B cell (primary cell): ENCODE measurements around the gene KLF1. TPM values are rescaled to one million over a fixed set of nuclear protein-coding genes. Genes with fewer than 3 reads are reported as not detected.

ENCODE experiments used
- ATAC-seq: fragments of 200-7000 bp; cut with Tn5 transposase; one replicate; pipeline ENCODE4 v1.10.0; 2021; ENCODE audit warnings: low read depth, mild to moderate bottlenecking, moderate number of reproducible peaks, moderate library complexity
- CTCF ChIA-PET: fragments of 350-600 bp; sonication (Branson Sonifier 250); formaldehyde crosslinking; loops from one replicate; lab custom pipeline; 2021; ENCODE audit warnings: antibody characterized with exemption, inconsistent platforms; lab: Charles Lee
- POLR2A ChIA-PET: fragments of 350-600 bp; sonication (Branson Sonifier 250); formaldehyde crosslinking; loops from one replicate; lab custom pipeline; 2021; ENCODE audit warnings: antibody characterized with exemption; lab: Charles Lee
- DNase-seq: peaks from one replicate; pipeline ENCODE4 v3.0.0; 2013
- H2AFZ ChIP-seq: 2 replicates; pipeline ENCODE4 v1.6.1; 2012; ENCODE audit warnings: mild to moderate bottlenecking, low read depth, low read length; ENCODE audit not compliant: insufficient read depth, poor library complexity, severe bottlenecking
- H3K27ac ChIP-seq, 2 donors: 1 replicate in 1 of 2; 2 replicates in 1 of 2; pipeline ENCODE4 v1.5.1; 2012 to 2013; ENCODE audit warnings: low read length in 2 of 2, mild to moderate bottlenecking in 2 of 2, moderate library complexity in 1 of 2
- H3K27me3 ChIP-seq, 4 experiments: fragments of 200-600 bp in 1 of 4; sonication (generic) in 1 of 4; replicated peaks in 1 of 4; 1 replicate in 2 of 4; 2 replicates in 2 of 4; pipeline versions ENCODE4 v1.6.1 to v1.7.0; 2013 to 2016; ENCODE audit warnings: low read length in 3 of 4, mild to moderate bottlenecking in 2 of 4, mixed read lengths in 1 of 4, moderate library complexity in 1 of 4; ENCODE audit not compliant: insufficient read depth in 4 of 4, control insufficient read depth in 3 of 4; ENCODE audit errors: control extremely low read depth in 1 of 4
- H3K36me3 ChIP-seq, 2 experiments: replicated peaks in 1 of 2; 1 replicate in 1 of 2; 2 replicates in 1 of 2; pipeline versions ENCODE4 v1.6.1 to v1.7.1; 2013; ENCODE audit warnings: low read length in 1 of 2; ENCODE audit not compliant: insufficient read depth in 2 of 2, control insufficient read depth in 1 of 2; ENCODE audit errors: control extremely low read depth in 1 of 2, extremely low read depth in 1 of 2
- H3K4me1 ChIP-seq, 2 donors: fragments of 200-600 bp in 1 of 2; sonication (generic) in 1 of 2; 1 replicate in 1 of 2; 2 replicates in 1 of 2; pipeline versions ENCODE4 v1.5.1 to v1.6.1; 2013 to 2017; ENCODE audit warnings: low read length in 2 of 2; ENCODE audit not compliant: control insufficient read depth in 2 of 2, insufficient read depth in 2 of 2
- H3K4me2 ChIP-seq: replicated peaks from 2 replicates; pipeline ENCODE3; 2012; ENCODE audit warnings: mild to moderate bottlenecking, low read depth, low read length; ENCODE audit not compliant: poor library complexity, severe bottlenecking
- H3K4me3 ChIP-seq, 5 experiments: fragments of 200-600 bp in 1 of 5; sonication (generic) in 1 of 5; 1 replicate in 3 of 5; 2 replicates in 2 of 5; pipeline versions ENCODE4 v1.5.1 to v1.7.0; 2011 to 2016; ENCODE audit warnings: low read length in 4 of 5, mild to moderate bottlenecking in 4 of 5, low read depth in 2 of 5, control low read depth in 1 of 5, moderate library complexity in 1 of 5; ENCODE audit not compliant: insufficient read depth in 1 of 5; ENCODE audit errors: control extremely low read depth in 1 of 5, extremely low read depth in 1 of 5
- H3K79me2 ChIP-seq: fragments of 200-600 bp; sonication (generic); one replicate; pipeline ENCODE4 v1.6.0; 2016; ENCODE audit warnings: low read length; ENCODE audit not compliant: control insufficient read depth, insufficient read depth
- H3K9ac ChIP-seq: fragments of 200-600 bp; sonication (generic); 2 replicates; pipeline ENCODE4 v1.6.1; 2017; ENCODE audit warnings: mild to moderate bottlenecking, low read length, moderate library complexity
- H3K9me3 ChIP-seq, 3 donors: one replicate each; pipeline versions ENCODE4 v1.6.1 to v1.7.1; 2013; ENCODE audit warnings: low read length in 2 of 3; ENCODE audit not compliant: control insufficient read depth in 2 of 3, insufficient read depth in 1 of 3; ENCODE audit errors: control extremely low read depth in 1 of 3
- H4K20me1 ChIP-seq: 2 replicates; pipeline ENCODE4 v1.6.0; 2012; ENCODE audit warnings: mild to moderate bottlenecking, low read length; ENCODE audit not compliant: insufficient read depth, control insufficient read depth, poor library complexity, severe bottlenecking
- H3K27ac Mint-ChIP-seq: one replicate; pipeline ENCODE4 v1.8.0; 2021; ENCODE audit warnings: mixed read lengths
- H3K27me3 Mint-ChIP-seq: one replicate; pipeline ENCODE4 v1.8.0; 2021; ENCODE audit warnings: mixed read lengths
- H3K4me1 Mint-ChIP-seq: one replicate; pipeline ENCODE4 v1.8.0; 2021; ENCODE audit warnings: mixed read lengths
- H3K4me3 Mint-ChIP-seq: one replicate; pipeline ENCODE4 v1.8.0; 2021; ENCODE audit warnings: mixed read lengths
- H3K9me3 Mint-ChIP-seq: one replicate; pipeline ENCODE4 v1.8.0; 2022; ENCODE audit warnings: mixed read lengths; ENCODE audit not compliant: insufficient read depth
- EZH2 ChIP-seq: IDR thresholded peaks from 2 replicates; pipeline ENCODE4 v1.6.1; 2012; ENCODE audit warnings: borderline replicate concordance, low read depth, mild to moderate bottlenecking, moderate library complexity, low read length; ENCODE audit not compliant: insufficient read depth, poor library complexity, severe bottlenecking
- WGBS: methylation state at CpG from one replicate; pipeline ENCODE4 v1.1.5; 2013; ENCODE audit warnings: missing lambda C conversion rate; ENCODE audit not compliant: insufficient coverage; 5-methylcytosine and 5-hydroxymethylcytosine counted together
- intact Hi-C: fragments of 100-400 bp; cut with micrococcal nuclease; formaldehyde crosslinking; loops from one replicate; pipeline ENCODE4 v1.10.0; 2022
- polyA plus RNA-seq: library from polyadenylated mRNA; depleted of rRNA; stranded (reverse); fragments of >200 nt; gene quantifications from 2 replicates; pipeline ENCODE4 v1.2.3, GENCODE V29; 2012
- total RNA-seq, 2 donors: library from RNA; stranded (reverse); fragments of 120-200 nt in 1 of 2; gene quantifications; 1 replicate in 1 of 2; 2 replicates in 1 of 2; pipeline versions ENCODE4 v1.2.3 to v1.2.4, GENCODE V29; 2013 to 2022
- TF ChIP-seq, protein P1 (sequence below): fragments of 200-600 bp; IDR thresholded peaks from one replicate; pipeline ENCODE4 v1.8.0; 2022; ENCODE audit warnings: antibody characterized with exemption, mild to moderate bottlenecking

KLF1 gene
- total and polyA plus RNA-seq, 2 donors (not counting 1 experiment from before 2014, with no cell fraction given): not detected

DNA sequence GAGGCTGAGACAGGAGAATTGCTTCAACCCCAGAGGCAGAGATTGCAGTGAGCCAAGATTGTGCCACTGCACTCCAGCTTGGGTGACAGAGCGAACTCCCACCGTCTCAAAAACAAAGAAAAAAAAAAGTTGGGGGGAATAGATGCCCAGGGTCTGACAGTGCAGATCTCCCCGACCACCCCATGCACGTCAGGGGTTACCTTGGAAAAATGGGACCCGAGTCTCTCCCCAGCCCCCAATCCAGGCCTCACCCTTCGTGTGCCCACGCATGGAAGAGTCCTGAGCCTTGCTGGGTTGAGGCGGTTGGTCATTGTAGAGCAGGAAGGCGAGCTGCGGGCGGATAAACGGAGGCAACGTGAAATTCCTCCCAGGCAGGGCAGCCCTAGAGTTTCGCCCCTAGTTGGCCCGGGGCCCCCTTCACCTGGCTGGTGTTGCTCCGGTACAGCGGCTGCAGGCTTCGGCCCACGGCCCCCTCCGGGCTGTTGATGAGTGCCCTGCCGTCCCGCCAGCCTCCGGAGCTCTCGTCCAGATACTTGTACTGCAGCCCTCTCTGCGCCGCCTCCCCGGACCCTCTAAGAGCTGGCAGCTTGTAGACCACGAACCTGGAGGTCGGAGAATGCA is 6.3 kb downstream of the KLF1 start:
- DNase-seq: no peak
- H3K9me3 ChIP-seq: peaks cover 0 to 40% (median 5%) of the 10 kb centered on the region in 3 donors
- Mint-ChIP-seq H3K9me3 (no peaks in the 10 kb centered on the region), H3K27me3 (no peaks in the 10 kb centered on the region), H3K4me1 (peaks cover 25% of the 10 kb centered on the region), H3K27ac (peak overlapping the region; percentile 96), H3K4me3 (peak overlapping the region; percentile 84)
- H3K4me3 ChIP-seq: peak overlapping the region; percentile 58 to 97 (median 83)
- H3K36me3 ChIP-seq: peaks cover 0 to 20% of the 10 kb centered on the region in 2 experiments
- peaks cover 19 to 37% of the 10 kb centered on the region in 2 donors for H3K4me1 ChIP-seq
- WGBS: 16% methylated on average over 28 of the region's 29 CpGs
- TF ChIP-seq, protein P1, sequence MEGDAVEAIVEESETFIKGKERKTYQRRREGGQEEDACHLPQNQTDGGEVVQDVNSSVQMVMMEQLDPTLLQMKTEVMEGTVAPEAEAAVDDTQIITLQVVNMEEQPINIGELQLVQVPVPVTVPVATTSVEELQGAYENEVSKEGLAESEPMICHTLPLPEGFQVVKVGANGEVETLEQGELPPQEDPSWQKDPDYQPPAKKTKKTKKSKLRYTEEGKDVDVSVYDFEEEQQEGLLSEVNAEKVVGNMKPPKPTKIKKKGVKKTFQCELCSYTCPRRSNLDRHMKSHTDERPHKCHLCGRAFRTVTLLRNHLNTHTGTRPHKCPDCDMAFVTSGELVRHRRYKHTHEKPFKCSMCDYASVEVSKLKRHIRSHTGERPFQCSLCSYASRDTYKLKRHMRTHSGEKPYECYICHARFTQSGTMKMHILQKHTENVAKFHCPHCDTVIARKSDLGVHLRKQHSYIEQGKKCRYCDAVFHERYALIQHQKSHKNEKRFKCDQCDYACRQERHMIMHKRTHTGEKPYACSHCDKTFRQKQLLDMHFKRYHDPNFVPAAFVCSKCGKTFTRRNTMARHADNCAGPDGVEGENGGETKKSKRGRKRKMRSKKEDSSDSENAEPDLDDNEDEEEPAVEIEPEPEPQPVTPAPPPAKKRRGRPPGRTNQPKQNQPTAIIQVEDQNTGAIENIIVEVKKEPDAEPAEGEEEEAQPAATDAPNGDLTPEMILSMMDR: no peak
- TF ChIP-seq EZH2: no peak
- H4K20me1 ChIP-seq: no peaks in the 10 kb centered on the region
- H3K79me2 ChIP-seq: peaks cover 19% of the 10 kb centered on the region
- peak overlapping the region; percentile 90 for H3K9ac ChIP-seq
- H3K4me2 ChIP-seq: peak overlapping the region; percentile 90
- peak; percentile 11 for ATAC-seq
- ChIA-PET CTCF (interaction anchor here (1.0 to 7.1 kb wide), 5 partner anchors 10 to 118 kb away, joined by 4 to 58 read pairs (median 5); partner anchors contain the start of gene GCDH), POLR2A (interaction anchor here (0.5 to 1.6 kb wide), 6 partner anchors 10 to 199 kb away, joined by 3 to 8 read pairs (median 4); partner anchors contain the start of gene GCDH)
- intact Hi-C loops: loop anchor here (1.0 to 2.0 kb wide), 2 partner anchors 10 to 14 kb away; no protein-coding TSS in a partner anchor
- H2AFZ ChIP-seq: peak overlapping the region; percentile 80
- H3K27me3 ChIP-seq: no peaks in the 10 kb centered on the region
- H3K27ac ChIP-seq: peak overlapping the region; percentile 94 to 98

DNA sequence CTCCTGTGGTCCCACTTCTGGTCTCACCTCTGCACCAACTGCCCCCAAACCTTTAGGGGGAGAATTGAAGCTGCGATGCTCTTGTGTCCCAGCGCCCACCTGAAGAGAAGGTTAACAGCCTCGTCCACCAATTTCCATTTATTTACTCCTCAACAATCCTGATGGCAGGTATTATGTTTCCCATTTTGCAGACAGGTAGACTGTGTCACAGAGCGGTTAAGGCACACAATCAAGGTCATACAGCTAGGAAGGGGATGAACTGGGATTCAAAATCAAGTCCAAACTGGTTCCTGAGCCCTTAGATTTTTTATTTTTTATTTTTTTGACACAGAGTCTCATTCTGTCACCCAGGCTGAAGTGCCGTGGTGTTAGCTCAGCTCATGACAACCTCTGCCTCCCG is 11.9 kb downstream of the KLF1 start:
- no peak for ATAC-seq
- peaks cover 0 to 28% of the 10 kb centered on the region in 2 experiments for H3K36me3 ChIP-seq
- H3K4me3 ChIP-seq: no peak overlapping the region
- H2AFZ ChIP-seq: no peak overlapping the region
- H3K79me2 ChIP-seq: peaks cover 10% of the 10 kb centered on the region
- Mint-ChIP-seq H3K4me1 (peaks cover 3% of the 10 kb centered on the region), H3K27me3 (no peaks in the 10 kb centered on the region), H3K4me3 (no peak overlapping the region), H3K9me3 (peaks cover 4% of the 10 kb centered on the region), H3K27ac (no peak overlapping the region)
- no CpG with 5 or more reads among the region's 6 CpGs for WGBS
- H3K4me1 ChIP-seq: peaks cover 0 to 4% of the 10 kb centered on the region in 2 donors
- peaks cover 0 to 19% (median 0%) of the 10 kb centered on the region in 3 donors for H3K9me3 ChIP-seq
- no peaks in the 10 kb centered on the region for H3K27me3 ChIP-seq
- no peak overlapping the region for H3K4me2 ChIP-seq
- CTCF ChIA-PET: no interaction called here
- TF ChIP-seq, protein P1: no peak
- no peak for TF ChIP-seq EZH2
- H3K27ac ChIP-seq: no peak overlapping the region
- no peak overlapping the region for H3K9ac ChIP-seq
- POLR2A ChIA-PET: no interaction called here
- DNase-seq: no peak
- intact Hi-C loops: no loop called here
- no peaks in the 10 kb centered on the region for H4K20me1 ChIP-seq
